Uterus (tissue), 2 donors: ENCODE results near the gene USP32.

Experiments
- CTCF ChIP-seq, 4 experiments: fragments of 200-600 bp in 2 of 4; fragments of 450-650 bp in 2 of 4; sonication (generic) in 2 of 4; IDR thresholded peaks; one replicate each; pipeline ENCODE4 v1.5.1; 2016 to 2019; ENCODE audit warnings: antibody characterized with exemption in 4 of 4, mild to moderate bottlenecking in 2 of 4, moderate library complexity in 1 of 4
- POLR2A ChIP-seq, 2 donors: fragments of 450-650 bp; IDR thresholded peaks; one replicate each; pipeline ENCODE4 v1.6.1; 2016; ENCODE audit warnings: antibody characterized with exemption in 2 of 2, mild to moderate bottlenecking in 1 of 2, moderate library complexity in 1 of 2

GRCh38 chr17:60422162-60422665 lies 30.3 kb upstream of the USP32 start, which contains the start of gene CHCT1:
- TF ChIP-seq CTCF (IDR thresholded peaks at IDR 0.05) (no peak), POLR2A (IDR thresholded peaks at IDR 0.05) (no peak)
